Bronchial epithelial cell (primary cell): ENCODE measurements around the gene DYNC1LI1. TPM values are rescaled to one million over a fixed set of nuclear protein-coding genes. Genes with fewer than 3 reads are reported as not detected.

ENCODE experiments used
- DNase-seq: peaks from one replicate; pipeline ENCODE4 v3.0.0-alpha.2; 2010; ENCODE audit warnings: low read depth
- FAIRE-seq: peaks from 2 replicates; lab custom pipeline; 2011; peaks lifted over from hg19 to GRCh38; lab: Jason Lieb, UNC
- H3K27me3 ChIP-seq: 2 replicates; pipeline ENCODE4 v1.5.1; 2011; ENCODE audit warnings: low read length; ENCODE audit not compliant: control insufficient read depth, insufficient read depth
- H3K36me3 ChIP-seq: 2 replicates; pipeline ENCODE4 v1.5.1; 2011; ENCODE audit warnings: low read length; ENCODE audit not compliant: control insufficient read depth, insufficient read depth
- H3K4me3 ChIP-seq: 2 replicates; pipeline ENCODE4 v1.5.1; 2011; ENCODE audit warnings: mild to moderate bottlenecking, low read depth, low read length, control low read depth
- CTCF ChIP-seq: IDR thresholded peaks from 2 replicates; pipeline ENCODE4 v1.5.1; 2011; ENCODE audit warnings: mild to moderate bottlenecking, moderate library complexity, low read length, control low read depth, inconsistent platforms; ENCODE audit not compliant: insufficient read depth, severe bottlenecking
- total RNA-seq: library from RNA; depleted of rRNA; stranded (reverse); fragments of >200 nt; gene quantifications from 2 replicates; pipeline ENCODE4 v1.2.1, GENCODE V29; 2014

Gene DYNC1LI1
- total RNA-seq, 1 donor from 2014 or later, result 24.5 TPM

- no peaks in the 10 kb centered on the region for H3K27me3 ChIP-seq
- FAIRE-seq (no peak), DNase-seq (no peak)
- no peak overlapping the region for H3K4me3 ChIP-seq
- H3K36me3 ChIP-seq, result no peaks in the 10 kb centered on the region
- no peak for TF ChIP-seq CTCF
Observed at GRCh38 chr3:32545305-32545704, 25.4 kb downstream of the DYNC1LI1 start.

- Histone ChIP-seq H3K4me3 (no peak overlapping the region), H3K36me3 (no peaks in the 10 kb centered on the region), H3K27me3 (no peaks in the 10 kb centered on the region)
- TF ChIP-seq CTCF, result no peak
- no peak for DNase-seq
- no peak for FAIRE-seq
Observed at GRCh38 chr3:32544894-32545293, 25.8 kb downstream of the DYNC1LI1 start.

- Histone ChIP-seq H3K36me3 (no peaks in the 10 kb centered on the region), H3K27me3 (no peaks in the 10 kb centered on the region), H3K4me3 (no peak overlapping the region)
- DNase-seq (no peak), FAIRE-seq (no peak)
- TF ChIP-seq CTCF, result no peak
Observed at GRCh38 chr3:32542807-32543206, 27.9 kb downstream of the DYNC1LI1 start.

GRCh38 chr3:32540899-32541298 lies 29.8 kb downstream of the DYNC1LI1 start:
- FAIRE-seq, result no peak
- DNase-seq, result no peak
- no peaks in the 10 kb centered on the region for H3K27me3 ChIP-seq
- no peak overlapping the region for H3K4me3 ChIP-seq
- no peaks in the 10 kb centered on the region for H3K36me3 ChIP-seq
- TF ChIP-seq CTCF, result no peak

- H3K4me3 ChIP-seq, result no peak overlapping the region
- TF ChIP-seq CTCF, result no peak
- DNase-seq, result no peak
Observed at GRCh38 chr3:32532434-32532833, 38.2 kb downstream of the DYNC1LI1 start.

GRCh38 chr3:32531010-32531647 lies 39.5 kb downstream of the DYNC1LI1 start:
- TF ChIP-seq CTCF, result no peak
- H3K27me3 ChIP-seq, result no peaks in the 10 kb centered on the region
- no peak for DNase-seq
- peaks cover 4% of the 10 kb centered on the region for H3K36me3 ChIP-seq
- H3K4me3 ChIP-seq, result no peak overlapping the region
- no peak for FAIRE-seq

More at GRCh38 chr3:32532434-32532833, 38.2 kb downstream of the DYNC1LI1 start:
- no peak for FAIRE-seq
- Histone ChIP-seq H3K36me3 (peaks cover 2% of the 10 kb centered on the region), H3K27me3 (no peaks in the 10 kb centered on the region)
